CD4-positive, alpha-beta T cell treated with Interleukin-10 for 1 hour (primary cell): ENCODE measurements around the gene PARP6.
"Not testable (repeated sequence)": the region's sequence is repeated elsewhere in the genome, so short reads cannot be mapped to it uniquely, and the experiment has no call there.

Experiments used
- DNase-seq: peaks from one replicate; pipeline ENCODE4 v3.0.0-alpha.2; 2020

Gene PARP6

DNA sequence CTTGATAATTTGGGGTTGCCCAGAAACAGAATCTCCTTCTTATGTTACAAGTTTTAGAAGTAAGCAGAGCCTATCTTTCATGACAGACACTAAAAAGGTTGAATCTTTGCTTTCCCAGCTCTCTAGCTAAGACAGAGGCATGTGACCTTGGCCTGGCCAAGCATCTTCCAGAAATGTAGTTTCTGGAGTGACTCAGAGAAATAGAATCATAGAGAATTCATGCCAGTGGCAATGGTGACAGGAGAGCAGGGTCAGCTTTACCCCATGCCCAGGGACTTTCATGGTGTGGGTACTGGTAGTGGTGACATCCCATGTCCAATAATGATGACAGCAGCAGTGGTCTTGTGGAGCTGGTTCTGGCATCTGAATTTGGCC, 4.0 kb upstream of the PARP6 start:
- DNase-seq, result no peak

- not testable (repeated sequence) for DNase-seq
Measured at GRCh38 chr15:72275635-72276325, 3.4 kb upstream of the PARP6 start.

DNA sequence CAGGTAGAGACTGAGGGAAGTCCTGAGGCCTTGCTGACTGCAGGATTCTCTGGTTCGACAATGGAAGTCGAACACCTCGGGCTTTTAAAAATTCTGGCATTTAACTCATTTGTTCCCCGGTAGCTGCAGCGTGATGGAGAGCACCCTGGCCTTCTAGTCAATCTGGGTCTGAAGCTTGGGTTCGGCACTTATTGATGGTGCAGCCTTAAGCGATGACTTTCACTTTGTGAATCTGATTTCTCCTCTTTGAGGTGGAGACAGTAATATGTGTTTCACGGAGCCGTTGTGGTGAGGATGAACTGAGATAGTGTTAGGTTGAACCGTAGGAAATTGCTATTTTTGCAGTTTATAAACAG, 621 bp upstream of the PARP6 start:
- DNase-seq, result no peak

DNA sequence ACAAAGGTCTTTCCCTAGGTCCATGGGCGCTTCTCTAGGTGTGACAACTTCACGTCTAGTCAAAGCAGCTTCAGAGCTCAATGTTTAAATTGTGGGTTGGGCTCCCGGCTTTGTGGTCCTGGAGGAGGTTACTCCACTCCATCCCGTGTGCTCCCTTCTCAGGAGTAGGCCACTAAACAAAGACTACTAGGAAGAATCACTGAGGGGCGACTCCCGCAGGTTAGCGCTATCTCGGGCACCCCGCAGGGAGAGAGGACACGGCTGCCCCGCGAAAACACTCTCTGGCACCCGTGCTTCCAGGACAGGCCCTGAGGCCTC, 500 bp downstream of the PARP6 start:
- DNase-seq, result no peak

DNA sequence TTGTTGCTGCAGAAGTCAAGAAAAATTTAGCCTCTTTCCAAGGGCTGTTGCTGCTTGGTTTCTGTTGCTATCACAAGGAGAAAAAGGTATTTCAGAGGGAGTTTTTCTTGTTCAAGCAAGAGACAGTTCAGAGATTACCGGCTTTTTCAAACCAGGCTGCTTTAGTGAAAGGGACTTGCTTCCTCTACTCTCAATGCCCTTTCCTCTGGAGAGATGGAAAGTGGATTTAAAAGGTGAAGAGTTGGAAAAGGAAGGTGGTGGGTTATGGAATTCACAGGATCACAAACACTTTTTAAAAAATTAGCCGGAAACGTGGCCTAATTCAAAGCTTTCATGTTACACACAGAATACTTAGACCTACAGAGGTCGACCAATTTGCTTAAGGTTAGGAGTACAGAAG, 1.1 kb downstream of the PARP6 start:
- DNase-seq, result no peak

DNA sequence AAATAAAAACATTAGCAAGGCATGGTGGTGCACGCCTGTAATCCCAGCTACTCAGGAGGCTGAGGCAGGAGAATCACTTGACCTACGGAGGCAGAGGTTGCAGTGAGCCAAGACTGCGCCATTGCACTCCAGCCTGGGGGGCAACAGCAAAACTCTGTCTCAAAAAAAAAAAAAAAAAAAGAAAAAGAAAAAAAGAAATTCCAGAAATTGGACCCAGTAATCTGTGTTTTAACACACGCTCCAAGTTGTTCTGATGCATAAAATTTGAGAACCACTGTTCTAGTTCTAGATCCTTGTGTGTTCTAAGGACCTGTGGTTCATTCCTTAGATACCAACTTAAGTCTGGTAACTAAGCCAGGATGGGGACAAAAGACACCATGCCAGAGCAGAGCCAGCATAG, 2.6 kb downstream of the PARP6 start:
- no peak for DNase-seq

GRCh38 chr15:72265031-72265430, 7.3 kb downstream of the PARP6 start:
- DNase-seq, result no peak

- no peak for DNase-seq
Measured at GRCh38 chr15:72252663-72253299, 19.6 kb downstream of the PARP6 start.

- DNase-seq, result no peak
Measured at GRCh38 chr15:72249142-72249810, 23.1 kb downstream of the PARP6 start.

GRCh38 chr15:72248514-72248913, 23.8 kb downstream of the PARP6 start:
- DNase-seq, result no peak

- DNase-seq, result no peak
Measured at GRCh38 chr15:72242775-72243370, 29.5 kb downstream of the PARP6 start.

DNA sequence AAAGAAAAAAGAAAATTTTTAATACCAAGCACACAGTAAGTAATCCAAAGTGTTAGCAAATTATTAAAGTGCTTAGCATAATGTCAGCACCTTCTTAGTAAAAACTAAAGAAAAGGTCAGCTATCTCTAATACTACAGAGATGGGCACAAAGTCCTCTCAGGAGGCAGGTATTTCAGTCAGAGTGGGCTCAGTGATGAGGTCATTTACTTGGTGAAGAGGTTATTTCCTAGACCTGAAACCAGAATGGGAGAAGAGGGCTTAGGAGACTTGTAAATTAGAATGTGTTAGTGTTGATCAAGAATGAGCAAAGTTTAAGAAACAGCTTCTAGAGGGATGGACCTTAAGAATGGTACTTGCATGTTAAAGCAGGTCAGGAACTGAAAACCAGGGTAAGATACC, 32.7 kb downstream of the PARP6 start:
- DNase-seq, result no peak

GRCh38 chr15:72238586-72238985, 33.8 kb downstream of the PARP6 start:
- DNase-seq, result no peak

DNA sequence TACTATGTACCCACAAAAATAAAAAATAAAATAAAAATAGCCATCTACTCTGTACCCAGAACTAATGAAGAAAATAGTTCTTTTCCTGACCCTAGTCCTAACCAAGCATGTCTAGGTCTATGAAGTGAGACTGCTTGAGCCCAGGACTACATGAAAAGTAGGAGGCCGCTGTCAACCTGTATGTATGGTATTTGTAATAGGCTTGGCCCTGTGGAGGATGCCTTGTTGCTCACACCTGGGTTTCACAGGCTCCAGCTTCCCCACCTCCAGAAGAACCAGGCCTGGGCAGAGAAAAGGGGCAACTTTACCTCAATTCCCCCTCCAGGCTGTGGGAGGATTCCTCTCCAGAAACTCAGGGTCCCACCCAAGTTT, 34.5 kb downstream of the PARP6 start:
- DNase-seq, result no peak

- peak; percentile 33 for DNase-seq
Measured at GRCh38 chr15:72237029-72237852, 35.1 kb downstream of the PARP6 start.

DNA sequence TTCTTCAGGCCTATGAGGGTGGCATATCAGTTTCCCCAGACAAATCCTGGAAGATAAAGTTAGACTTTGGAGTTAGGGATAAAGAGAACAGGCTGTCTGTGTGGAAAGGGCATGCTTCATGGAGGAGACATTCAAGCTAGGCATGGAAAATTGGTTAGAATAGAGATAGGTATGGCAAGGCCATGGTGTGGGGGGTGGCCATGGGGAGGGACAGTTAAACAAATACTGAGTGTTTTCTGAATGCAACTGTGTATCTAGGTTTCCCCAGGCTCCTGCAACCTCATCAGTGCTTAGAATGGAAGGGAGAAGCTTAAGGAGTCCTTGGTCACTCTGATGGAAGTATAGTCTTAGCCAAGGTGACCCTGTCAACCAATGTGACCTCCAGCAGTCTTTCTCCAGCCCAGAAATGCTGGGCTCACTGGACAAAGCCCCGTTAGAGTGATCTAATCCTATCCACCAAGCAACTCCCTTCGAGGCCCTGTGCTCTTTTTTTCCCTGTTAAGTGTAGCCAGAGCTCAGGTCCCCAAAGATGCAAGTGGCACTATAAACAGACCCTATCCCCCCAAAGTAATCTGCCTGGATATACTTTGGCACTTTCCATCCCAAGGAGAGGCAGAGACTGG, 35.9 kb downstream of the PARP6 start:
- no peak for DNase-seq

DNA sequence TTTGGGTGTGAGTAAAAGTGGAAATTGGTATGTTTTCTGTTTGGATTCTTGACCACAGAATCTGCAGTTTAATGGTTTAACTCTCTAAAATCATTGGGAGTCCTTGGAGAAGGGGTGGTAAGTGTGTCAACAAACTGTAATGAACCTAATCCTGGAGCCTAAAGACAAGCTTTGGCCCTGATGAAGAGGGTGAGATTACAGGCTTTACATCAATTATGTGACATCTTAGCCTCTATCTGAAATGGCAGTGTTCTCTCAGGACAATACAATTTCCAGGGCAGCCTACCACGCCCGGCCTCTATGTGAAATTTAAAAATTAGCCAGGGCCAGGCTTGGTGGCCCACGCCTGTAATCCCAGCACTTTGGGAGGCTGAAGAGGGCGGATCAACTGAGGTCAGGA, 37.1 kb downstream of the PARP6 start:
- DNase-seq, result no peak

- no peak for DNase-seq
Measured at GRCh38 chr15:72233769-72234168, 38.6 kb downstream of the PARP6 start.

DNA sequence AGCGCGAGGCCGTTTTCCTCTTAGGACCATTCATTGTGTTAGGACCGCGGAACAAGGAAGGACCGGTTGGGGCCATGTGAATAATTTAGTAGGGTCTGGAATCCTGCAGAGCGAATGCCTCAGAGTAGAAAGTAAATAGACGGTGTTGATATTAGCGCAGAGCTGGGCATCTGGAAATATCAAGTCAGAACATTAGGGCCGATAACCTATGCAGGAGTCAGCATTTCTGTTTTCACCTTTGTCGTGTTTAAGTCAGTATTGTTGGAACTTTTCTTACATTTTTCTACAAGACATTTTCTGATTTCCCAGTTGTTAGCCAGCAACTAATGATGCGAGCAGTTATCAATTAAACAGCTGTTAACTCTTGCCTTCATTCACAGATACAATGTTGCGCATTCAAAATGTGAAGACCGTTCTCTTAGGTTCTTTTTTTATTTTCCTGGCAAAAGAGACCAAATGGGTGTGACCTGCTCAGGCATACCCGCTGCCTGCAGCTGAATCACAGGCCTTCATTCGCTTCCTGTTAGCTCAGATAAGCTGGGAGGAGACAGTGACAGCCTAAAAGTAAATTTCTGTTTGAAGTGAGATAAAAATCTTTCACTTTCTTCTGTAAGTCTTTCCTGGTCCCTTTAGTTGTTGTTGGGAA, 40.4 kb downstream of the PARP6 start:
- peak; percentile 73 for DNase-seq

DNA sequence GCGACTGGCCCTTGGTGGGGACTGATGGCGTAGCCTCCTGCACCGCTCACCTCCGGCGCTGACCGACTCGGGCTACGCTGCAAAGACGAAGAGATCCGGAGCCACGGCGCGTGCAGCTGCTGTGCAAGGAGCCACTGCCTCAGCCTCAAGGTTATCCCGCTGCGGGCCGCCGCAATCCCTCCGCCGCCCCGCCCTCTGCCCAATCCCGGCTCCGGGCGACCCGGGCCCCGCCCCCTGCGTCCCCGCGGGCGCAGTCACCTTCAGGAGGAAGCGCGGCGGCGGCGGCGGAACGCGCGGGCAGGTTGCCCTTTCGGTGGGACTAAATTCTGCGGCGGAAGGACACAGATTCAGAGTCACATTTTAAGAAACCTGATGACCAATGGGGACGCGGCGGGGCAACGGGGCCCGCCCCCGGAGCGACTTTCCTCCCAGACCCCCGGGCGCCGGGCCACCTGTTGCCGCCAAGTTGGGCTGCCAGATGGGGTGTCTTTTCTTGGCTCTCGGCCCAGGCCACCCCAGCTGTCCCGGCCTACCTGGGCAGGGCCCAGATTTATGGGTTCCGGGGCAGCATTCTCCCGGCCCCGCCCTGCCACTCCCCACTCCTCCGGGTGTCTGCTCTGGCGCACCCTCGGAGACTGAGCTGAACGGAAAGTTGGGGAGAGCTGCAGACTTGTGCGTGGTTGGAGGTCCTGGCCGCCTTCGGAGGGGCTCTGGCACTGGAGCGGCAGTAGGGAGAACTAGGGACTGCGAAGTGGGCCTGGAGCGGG, 41.1 kb downstream of the PARP6 start, which contains the start of gene PKM:
PKM (minus strand) TSS at position 125 of the 767 bp plus-strand sequence. CDS start 12,093 bp downstream, outside the sequence.
- DNase-seq, result peak; percentile 95
